Right forelimb (tissue), 1 donor: ENCODE measurements around the gene CPED1.
"Not testable (repeated sequence)": the region's sequence is repeated elsewhere in the genome, so short reads cannot be mapped to it uniquely, and the experiment has no call there.

Source experiments
- DNase-seq: peaks from one replicate; pipeline ENCODE4 v3.0.0-alpha.2; 2018

CPED1 gene

GRCh38 chr7:121102619-121103018 lies 114.1 kb downstream of the CPED1 start:
- DNase-seq, result no peak

GRCh38 chr7:121103086-121103485 lies 114.6 kb downstream of the CPED1 start:
- no peak for DNase-seq

GRCh38 chr7:121103579-121103978 lies 115.1 kb downstream of the CPED1 start:
- no peak for DNase-seq

GRCh38 chr7:121105262-121105661 lies 116.8 kb downstream of the CPED1 start:
- DNase-seq, result no peak

GRCh38 chr7:121107923-121108498 lies 119.5 kb downstream of the CPED1 start:
- no peak for DNase-seq

- no peak for DNase-seq
Observed at GRCh38 chr7:121109145-121109544, 120.6 kb downstream of the CPED1 start.

GRCh38 chr7:121113288-121113687 lies 124.8 kb downstream of the CPED1 start:
- DNase-seq, result no peak

GRCh38 chr7:121116396-121116795 lies 127.9 kb downstream of the CPED1 start:
- DNase-seq, result no peak

- DNase-seq, result no peak
Observed at GRCh38 chr7:121119047-121119446, 130.5 kb downstream of the CPED1 start.

- no peak for DNase-seq
Observed at GRCh38 chr7:121123032-121123431, 134.5 kb downstream of the CPED1 start.

- DNase-seq, result not testable (repeated sequence)
Observed at GRCh38 chr7:121125454-121125853, 136.9 kb downstream of the CPED1 start.

GRCh38 chr7:121126201-121126600 lies 137.7 kb downstream of the CPED1 start:
- DNase-seq, result no peak

GRCh38 chr7:121126801-121127534 lies 138.5 kb downstream of the CPED1 start:
- DNase-seq, result no peak

GRCh38 chr7:121132940-121133339 lies 144.4 kb downstream of the CPED1 start:
- DNase-seq, result no peak

- DNase-seq, result no peak
Observed at GRCh38 chr7:121133444-121133843, 144.9 kb downstream of the CPED1 start.

GRCh38 chr7:121137580-121137979 lies 149.1 kb downstream of the CPED1 start:
- no peak for DNase-seq

GRCh38 chr7:121138262-121138933 lies 149.9 kb downstream of the CPED1 start:
- no peak for DNase-seq

GRCh38 chr7:121139427-121139826 lies 150.9 kb downstream of the CPED1 start:
- no peak for DNase-seq

GRCh38 chr7:121140790-121141189 lies 152.3 kb downstream of the CPED1 start:
- no peak for DNase-seq

- DNase-seq, result no peak
Observed at GRCh38 chr7:121151774-121152221, 163.3 kb downstream of the CPED1 start.

- DNase-seq, result no peak
Observed at GRCh38 chr7:121153411-121153810, 164.9 kb downstream of the CPED1 start.

GRCh38 chr7:121153995-121154394 lies 165.5 kb downstream of the CPED1 start:
- no peak for DNase-seq

- DNase-seq, result no peak
Observed at GRCh38 chr7:121156825-121157224, 168.3 kb downstream of the CPED1 start.

GRCh38 chr7:121157341-121157751 lies 168.8 kb downstream of the CPED1 start:
- DNase-seq, result no peak
